ENCODE results near the gene MILR1. TPM values are rescaled to one million over a fixed set of nuclear protein-coding genes. Genes with fewer than 3 reads are reported as not detected.

The MILR1 gene, protein sequence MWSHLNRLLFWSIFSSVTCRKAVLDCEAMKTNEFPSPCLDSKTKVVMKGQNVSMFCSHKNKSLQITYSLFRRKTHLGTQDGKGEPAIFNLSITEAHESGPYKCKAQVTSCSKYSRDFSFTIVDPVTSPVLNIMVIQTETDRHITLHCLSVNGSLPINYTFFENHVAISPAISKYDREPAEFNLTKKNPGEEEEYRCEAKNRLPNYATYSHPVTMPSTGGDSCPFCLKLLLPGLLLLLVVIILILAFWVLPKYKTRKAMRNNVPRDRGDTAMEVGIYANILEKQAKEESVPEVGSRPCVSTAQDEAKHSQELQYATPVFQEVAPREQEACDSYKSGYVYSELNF
- total RNA-seq: 10 to 100 TPM; 10.0 to 28.8 TPM

DNA sequence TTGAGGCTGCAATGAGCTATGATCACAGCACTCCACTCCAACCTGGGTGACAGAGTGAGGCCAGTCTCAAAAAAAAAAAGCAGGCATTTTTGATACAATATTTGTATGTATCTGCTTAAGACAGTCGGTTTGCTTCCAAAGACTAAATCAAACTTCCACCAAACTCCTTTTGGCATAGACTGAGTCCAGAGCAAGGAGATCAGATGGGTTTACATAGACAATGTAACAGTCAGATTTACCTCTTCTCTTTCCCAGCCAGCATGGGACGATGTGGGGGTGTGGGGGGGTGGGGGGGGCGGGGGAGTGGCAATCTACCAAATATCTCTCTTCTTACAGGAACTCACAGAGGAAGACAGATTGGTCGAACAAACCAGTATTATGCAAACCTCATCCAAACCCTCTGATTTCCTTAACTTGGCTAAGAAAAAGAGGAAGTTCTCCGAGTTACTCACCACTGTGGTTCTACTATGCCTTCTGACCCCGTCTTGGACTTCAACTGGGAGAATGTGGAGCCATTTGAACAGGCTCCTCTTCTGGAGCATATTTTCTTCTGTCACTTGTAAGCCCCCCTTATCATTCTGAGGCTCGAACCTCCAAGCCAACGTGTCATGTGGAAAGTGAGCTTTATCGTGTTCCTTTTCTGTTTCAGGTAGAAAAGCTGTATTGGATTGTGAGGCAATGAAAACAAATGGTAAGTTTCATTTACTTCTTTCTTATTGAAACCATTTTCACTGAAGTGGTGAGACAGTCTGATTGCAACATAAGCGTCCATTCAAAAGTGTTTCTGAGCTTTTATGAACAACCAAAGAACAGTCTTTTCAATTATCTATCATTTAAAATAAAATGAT, at the start of gene MILR1:
MILR1 (plus strand) TSS at position 451 of the 848 bp plus-strand sequence; CDS start at position 505, 54 bp downstream.
- Histone ChIP-seq H3K27ac (peak within 1 kb of the TSS in 1 of 2 donors; percentile 34), H3K36me3 (no peaks in the 10 kb centered on the region), H3K27me3 (replicated peaks; ENCODE audit: insufficient read depth) (no peaks in the 10 kb centered on the region), H3K4me1 (ENCODE audit: control insufficient read depth in 1 of 2, low read depth in 2 of 2) (no peaks in the 10 kb centered on the region), H3K4me3 (peak within 1 kb of the TSS; percentile 15), H3K9me3 (no peaks in the 10 kb centered on the region)
- no peak for DNase-seq (ENCODE audit: low spot score)
- TF ChIP-seq, protein P1, sequence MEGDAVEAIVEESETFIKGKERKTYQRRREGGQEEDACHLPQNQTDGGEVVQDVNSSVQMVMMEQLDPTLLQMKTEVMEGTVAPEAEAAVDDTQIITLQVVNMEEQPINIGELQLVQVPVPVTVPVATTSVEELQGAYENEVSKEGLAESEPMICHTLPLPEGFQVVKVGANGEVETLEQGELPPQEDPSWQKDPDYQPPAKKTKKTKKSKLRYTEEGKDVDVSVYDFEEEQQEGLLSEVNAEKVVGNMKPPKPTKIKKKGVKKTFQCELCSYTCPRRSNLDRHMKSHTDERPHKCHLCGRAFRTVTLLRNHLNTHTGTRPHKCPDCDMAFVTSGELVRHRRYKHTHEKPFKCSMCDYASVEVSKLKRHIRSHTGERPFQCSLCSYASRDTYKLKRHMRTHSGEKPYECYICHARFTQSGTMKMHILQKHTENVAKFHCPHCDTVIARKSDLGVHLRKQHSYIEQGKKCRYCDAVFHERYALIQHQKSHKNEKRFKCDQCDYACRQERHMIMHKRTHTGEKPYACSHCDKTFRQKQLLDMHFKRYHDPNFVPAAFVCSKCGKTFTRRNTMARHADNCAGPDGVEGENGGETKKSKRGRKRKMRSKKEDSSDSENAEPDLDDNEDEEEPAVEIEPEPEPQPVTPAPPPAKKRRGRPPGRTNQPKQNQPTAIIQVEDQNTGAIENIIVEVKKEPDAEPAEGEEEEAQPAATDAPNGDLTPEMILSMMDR (IDR thresholded peaks at IDR 0.05): no peak
- ATAC-seq (ENCODE audit: insufficient number of reproducible peaks, low FRiP score, low read depth): no peak

DNA sequence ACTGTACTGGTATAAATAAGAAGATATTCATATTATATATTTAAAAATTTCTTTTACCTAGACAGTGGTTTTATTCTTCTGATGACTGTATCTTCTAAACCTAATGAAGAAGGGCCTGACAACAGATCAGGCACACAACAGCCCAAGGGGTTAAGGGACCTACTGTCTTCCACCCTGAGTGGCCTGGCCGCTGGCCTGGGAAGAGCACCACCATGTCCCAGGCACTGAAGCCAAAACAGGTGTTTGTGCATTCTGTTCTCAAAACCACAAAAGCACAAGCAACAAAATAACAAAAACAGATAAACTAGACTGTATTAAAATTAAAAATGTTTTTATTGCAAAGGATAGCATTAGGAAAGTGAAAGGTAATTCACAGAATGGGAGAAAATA, 49.2 kb upstream of the MILR1 start:
- no peak overlapping the region for H3K27ac ChIP-seq
- TF ChIP-seq, protein P1 (IDR thresholded peaks at IDR 0.05): no peak
- DNase-seq (ENCODE audit: low spot score): no peak

DNA sequence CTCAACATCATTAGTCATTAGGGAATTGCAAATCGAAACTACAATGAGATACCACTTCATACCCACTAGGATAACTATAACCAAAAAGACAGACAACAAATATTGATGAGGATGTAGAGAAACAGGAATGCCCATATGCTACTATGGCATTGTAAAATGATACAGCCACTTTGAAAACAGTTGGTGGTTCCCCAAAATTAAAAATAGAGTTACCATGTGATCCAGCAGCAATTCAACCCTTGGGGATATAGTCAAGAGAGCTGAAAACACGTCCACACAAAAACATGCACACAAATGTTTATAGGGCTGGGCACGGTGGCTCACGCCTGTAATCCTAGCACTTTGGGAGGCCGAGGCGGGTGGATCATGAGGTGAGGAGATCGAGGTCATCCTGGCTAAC, 48.3 kb upstream of the MILR1 start:
- Histone ChIP-seq H3K4me3 (no peak overlapping the region), H3K4me1 (ENCODE audit: control insufficient read depth in 1 of 2, low read depth in 2 of 2) (peaks cover 0 to 7% of the 10 kb centered on the region in 2 donors), H3K36me3 (no peaks in the 10 kb centered on the region), H3K27me3 (replicated peaks; ENCODE audit: insufficient read depth) (no peaks in the 10 kb centered on the region), H3K9me3 (no peaks in the 10 kb centered on the region), H3K27ac (no peak overlapping the region)
- ATAC-seq (ENCODE audit: insufficient number of reproducible peaks, low FRiP score, low read depth): no peak
- TF ChIP-seq, protein P1 (IDR thresholded peaks at IDR 0.05): no peak
- DNase-seq (ENCODE audit: low spot score): no peak

More for the DNA sequence above, 49.2 kb upstream of the MILR1 start:
- H3K4me1 ChIP-seq (ENCODE audit: control insufficient read depth in 1 of 2, low read depth in 2 of 2): peaks cover 0 to 7% of the 10 kb centered on the region in 2 donors
- H3K9me3 ChIP-seq: no peaks in the 10 kb centered on the region
- no peaks in the 10 kb centered on the region for H3K27me3 ChIP-seq (replicated peaks; ENCODE audit: insufficient read depth)
- no peak for ATAC-seq (ENCODE audit: insufficient number of reproducible peaks, low FRiP score, low read depth)
- no peaks in the 10 kb centered on the region for H3K36me3 ChIP-seq
- no peak overlapping the region for H3K4me3 ChIP-seq

DNA sequence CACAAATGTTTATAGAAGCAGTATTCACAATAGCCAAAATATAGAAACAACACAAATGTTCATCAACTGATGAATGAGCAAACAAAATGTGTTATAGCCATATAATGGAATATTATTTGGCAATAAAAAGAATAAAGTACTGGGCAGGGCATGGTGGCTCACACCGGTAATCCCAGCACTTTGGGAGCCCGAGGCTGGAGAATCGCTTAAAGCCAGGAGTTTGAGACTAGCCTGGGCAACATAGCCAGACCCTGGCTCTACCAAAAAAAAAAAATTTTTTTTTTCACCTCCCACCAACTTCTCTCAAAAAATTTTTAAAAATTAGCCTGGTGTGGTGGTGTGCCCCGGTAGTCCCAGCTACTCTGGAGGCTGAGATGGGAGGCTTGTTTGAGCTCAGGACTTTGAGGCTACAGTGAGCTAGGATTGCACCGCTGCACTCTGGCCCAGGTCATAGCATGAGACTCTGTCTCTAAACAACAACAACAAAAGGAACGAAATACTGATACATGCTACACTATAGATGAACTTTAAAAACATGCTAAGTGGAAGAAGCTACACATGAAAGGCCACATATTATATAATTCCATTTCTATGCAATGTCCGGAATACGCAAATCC, 47.6 kb upstream of the MILR1 start:
- no peak for ATAC-seq (ENCODE audit: insufficient number of reproducible peaks, low FRiP score, low read depth)
- H3K4me1 ChIP-seq (ENCODE audit: control insufficient read depth in 1 of 2, low read depth in 2 of 2): peaks cover 0 to 7% of the 10 kb centered on the region in 2 donors
- H3K36me3 ChIP-seq: no peaks in the 10 kb centered on the region
- H3K27ac ChIP-seq: no peak overlapping the region
- DNase-seq (ENCODE audit: low spot score): no peak
- TF ChIP-seq, protein P1 (IDR thresholded peaks at IDR 0.05): no peak
- H3K9me3 ChIP-seq: no peaks in the 10 kb centered on the region
- no peak overlapping the region for H3K4me3 ChIP-seq
- no peaks in the 10 kb centered on the region for H3K27me3 ChIP-seq (replicated peaks; ENCODE audit: insufficient read depth)

DNA sequence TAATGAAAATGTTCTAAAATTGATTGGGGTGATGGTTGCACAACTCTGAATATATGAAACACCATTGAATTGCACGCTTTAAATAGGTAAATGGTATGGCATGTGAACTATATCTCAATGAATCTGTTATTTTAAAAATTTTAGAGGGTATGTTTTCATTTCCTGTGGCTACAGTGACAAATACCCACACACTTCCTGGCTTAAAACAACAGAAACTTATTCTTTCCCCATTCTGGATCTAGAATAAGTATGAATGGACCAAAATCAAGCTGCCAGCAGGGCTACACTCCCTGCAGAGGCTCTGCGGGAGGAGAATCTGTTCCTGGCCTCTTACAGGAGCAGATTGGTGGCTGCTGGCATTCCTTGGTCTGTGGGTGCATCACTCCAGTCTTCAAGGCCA, 47.0 kb upstream of the MILR1 start:
- H3K4me1 ChIP-seq (ENCODE audit: control insufficient read depth in 1 of 2, low read depth in 2 of 2): peaks cover 0 to 7% of the 10 kb centered on the region in 2 donors
- H3K9me3 ChIP-seq: no peaks in the 10 kb centered on the region
- H3K4me3 ChIP-seq: no peak overlapping the region
- TF ChIP-seq, protein P1 (IDR thresholded peaks at IDR 0.05): no peak
- no peaks in the 10 kb centered on the region for H3K27me3 ChIP-seq (replicated peaks; ENCODE audit: insufficient read depth)
- H3K36me3 ChIP-seq: no peaks in the 10 kb centered on the region
- ATAC-seq (ENCODE audit: insufficient number of reproducible peaks, low FRiP score, low read depth) (no peak), DNase-seq (ENCODE audit: low spot score) (no peak)
- H3K27ac ChIP-seq: no peak overlapping the region

Data from thoracic aorta (tissue), 2 donors.